Epidermal melanocyte (primary cell): Measurements from ENCODE around the gene PALMD.

Experiments used
- DNase-seq: peaks from one replicate; pipeline ENCODE4 v3.0.0; 2011; ENCODE audit warnings: low spot score; ENCODE audit not compliant: insufficient read length

Gene PALMD

GRCh38 chr1:99691175-99691574 lies 45.3 kb downstream of the PALMD start:
- DNase-seq, result no peak

GRCh38 chr1:99696616-99697015 lies 50.7 kb downstream of the PALMD start:
- DNase-seq, result no peak

- no peak for DNase-seq
These were observed 51.7 kb downstream of the PALMD start for GRCh38 chr1:99697580-99697979.

- no peak for DNase-seq
These were observed 54.1 kb downstream of the PALMD start for GRCh38 chr1:99700020-99700419.

GRCh38 chr1:99702221-99702620 lies 56.3 kb downstream of the PALMD start:
- no peak for DNase-seq

- DNase-seq, result no peak
These were observed 58.5 kb downstream of the PALMD start for GRCh38 chr1:99704356-99704816.

- DNase-seq, result no peak
These were observed 59.5 kb downstream of the PALMD start for GRCh38 chr1:99705385-99705784.

GRCh38 chr1:99707535-99708142 lies 61.7 kb downstream of the PALMD start:
- DNase-seq, result peak; percentile 53

- no peak for DNase-seq
These were observed 65.1 kb downstream of the PALMD start for GRCh38 chr1:99710994-99711393.

GRCh38 chr1:99713006-99713405 lies 67.1 kb downstream of the PALMD start:
- no peak for DNase-seq

- DNase-seq, result no peak
These were observed 71.1 kb downstream of the PALMD start for GRCh38 chr1:99717005-99717404.

- DNase-seq, result no peak
These were observed 77.3 kb downstream of the PALMD start for GRCh38 chr1:99723251-99723650.

GRCh38 chr1:99725996-99726395 lies 80.1 kb downstream of the PALMD start:
- DNase-seq, result no peak

- no peak for DNase-seq
These were observed 80.5 kb downstream of the PALMD start for GRCh38 chr1:99726407-99726806.

GRCh38 chr1:99726818-99727217 lies 80.9 kb downstream of the PALMD start:
- no peak for DNase-seq

GRCh38 chr1:99727575-99728185 lies 81.8 kb downstream of the PALMD start:
- no peak for DNase-seq

GRCh38 chr1:99728494-99729235 lies 82.8 kb downstream of the PALMD start:
- no peak for DNase-seq

- no peak for DNase-seq
These were observed 85.5 kb downstream of the PALMD start for GRCh38 chr1:99731384-99731783.

- DNase-seq, result no peak
These were observed 89.9 kb downstream of the PALMD start for GRCh38 chr1:99735852-99736251.

GRCh38 chr1:99737016-99737415 lies 91.1 kb downstream of the PALMD start:
- peak; percentile 46 for DNase-seq

- no peak for DNase-seq
These were observed 93.0 kb downstream of the PALMD start for GRCh38 chr1:99738858-99739465.

GRCh38 chr1:99740141-99740540 lies 94.2 kb downstream of the PALMD start:
- no peak for DNase-seq
